GM18511 (cell line): ENCODE measurements around the gene MTMR3.

ENCODE experiments used
- ATAC-seq: cut with Tn5 transposase; IDR thresholded peaks from one replicate; pipeline ENCODE4 v1.9.1; 2021; ENCODE audit warnings: mild to moderate bottlenecking, moderate library complexity; ENCODE audit not compliant: unreplicated experiment

Gene MTMR3

GRCh38 chr22:29914165-29914564 lies 31.2 kb downstream of the MTMR3 start:
- ATAC-seq, result no peak

GRCh38 chr22:29914991-29915533 lies 32.1 kb downstream of the MTMR3 start:
- no peak for ATAC-seq

- ATAC-seq, result no peak
These were observed 33.1 kb downstream of the MTMR3 start for GRCh38 chr22:29916007-29916544.

- no peak for ATAC-seq
These were observed 34.3 kb downstream of the MTMR3 start for GRCh38 chr22:29917052-29917902.

GRCh38 chr22:29925402-29925801 lies 42.4 kb downstream of the MTMR3 start:
- no peak for ATAC-seq

GRCh38 chr22:29926057-29926456 lies 43.1 kb downstream of the MTMR3 start:
- ATAC-seq, result no peak

GRCh38 chr22:29932136-29932535 lies 49.2 kb downstream of the MTMR3 start:
- ATAC-seq, result no peak

- no peak for ATAC-seq
These were observed 50.6 kb downstream of the MTMR3 start for GRCh38 chr22:29933619-29934018.

GRCh38 chr22:29934596-29934995 lies 51.6 kb downstream of the MTMR3 start:
- ATAC-seq, result no peak

GRCh38 chr22:29936186-29936585 lies 53.2 kb downstream of the MTMR3 start:
- ATAC-seq, result no peak

- no peak for ATAC-seq
These were observed 55.1 kb downstream of the MTMR3 start for GRCh38 chr22:29937940-29938693.

- ATAC-seq, result no peak
These were observed 57.6 kb downstream of the MTMR3 start for GRCh38 chr22:29940526-29940925.

GRCh38 chr22:29944339-29944738 lies 61.4 kb downstream of the MTMR3 start:
- ATAC-seq, result no peak

GRCh38 chr22:29945435-29945834 lies 62.5 kb downstream of the MTMR3 start:
- ATAC-seq, result no peak

- ATAC-seq, result no peak
These were observed 63.2 kb downstream of the MTMR3 start for GRCh38 chr22:29946220-29946619.

- no peak for ATAC-seq
These were observed 64.7 kb downstream of the MTMR3 start for GRCh38 chr22:29947410-29948384.

- no peak for ATAC-seq
These were observed 65.4 kb downstream of the MTMR3 start for GRCh38 chr22:29948385-29948769.

GRCh38 chr22:29949872-29950271 lies 66.9 kb downstream of the MTMR3 start:
- no peak for ATAC-seq

- ATAC-seq, result no peak
These were observed 68.9 kb downstream of the MTMR3 start for GRCh38 chr22:29951791-29952413.
